ENCODE measurements around the gene ZNF234. TPM values are rescaled to one million over a fixed set of nuclear protein-coding genes. Genes with fewer than 3 reads are reported as not detected.
"Not testable (repeated sequence)": the region's sequence is repeated elsewhere in the genome, so short reads cannot be mapped to it uniquely, and the experiment has no call there.

The ZNF234 gene
- total RNA-seq, 2 experiments from 2014 or later = 10.3 to 12.6 TPM

GRCh38 chr19:44196772-44197171 lies 55.4 kb downstream of the ZNF234 start:
- Mint-ChIP-seq H3K27ac (no peak overlapping the region), H3K36me3 (ENCODE audit: low read depth) (no peaks in the 10 kb centered on the region), H3K4me3 (no peak overlapping the region), H3K4me1 (no peaks in the 10 kb centered on the region), H3K9me3 (peaks cover 23% of the 10 kb centered on the region), H3K27me3 (peaks cover 2% of the 10 kb centered on the region)
- DNase-seq = no peak
- ChIA-PET POLR2A (no interaction called here), CTCF (no interaction called here)

- no peak overlapping the region for H3K4me3 Mint-ChIP-seq
- CTCF ChIA-PET = no interaction called here
- POLR2A ChIA-PET = no interaction called here
- H3K36me3 Mint-ChIP-seq (ENCODE audit: low read depth) = peaks cover 6% of the 10 kb centered on the region
- H3K4me1 Mint-ChIP-seq = peaks cover 6% of the 10 kb centered on the region
- no peak for DNase-seq
- H3K27ac Mint-ChIP-seq = no peak overlapping the region
- H3K9me3 Mint-ChIP-seq = peaks cover 20% of the 10 kb centered on the region
- no peaks in the 10 kb centered on the region for H3K27me3 Mint-ChIP-seq
Measured at GRCh38 chr19:44202470-44202869, 61.1 kb downstream of the ZNF234 start.

- no peak overlapping the region for H3K27ac Mint-ChIP-seq
- no peak for DNase-seq
- peaks cover 10% of the 10 kb centered on the region for H3K36me3 Mint-ChIP-seq (ENCODE audit: low read depth)
- no peak overlapping the region for H3K4me3 Mint-ChIP-seq
- ChIA-PET CTCF (no interaction called here), POLR2A (no interaction called here)
- H3K27me3 Mint-ChIP-seq = no peaks in the 10 kb centered on the region
- peaks cover 10% of the 10 kb centered on the region for H3K4me1 Mint-ChIP-seq
- H3K9me3 Mint-ChIP-seq = peaks cover 19% of the 10 kb centered on the region
Measured at GRCh38 chr19:44202974-44203373, 61.6 kb downstream of the ZNF234 start.

- CTCF ChIA-PET, H3K27me3 Mint-ChIP-seq, H3K27ac Mint-ChIP-seq, H3K4me3 Mint-ChIP-seq, POLR2A ChIA-PET, DNase-seq: not testable (repeated sequence)
- H3K4me1 Mint-ChIP-seq = peaks cover 11% of the 10 kb centered on the region
- peaks cover 19% of the 10 kb centered on the region for H3K9me3 Mint-ChIP-seq
- H3K36me3 Mint-ChIP-seq (ENCODE audit: low read depth) = peaks cover 13% of the 10 kb centered on the region
Measured at GRCh38 chr19:44203877-44204276, 62.5 kb downstream of the ZNF234 start.

- Mint-ChIP-seq H3K4me3 (no peak overlapping the region), H3K36me3 (ENCODE audit: low read depth) (peaks cover 13% of the 10 kb centered on the region)
Measured at GRCh38 chr19:44204772-44205171, 63.4 kb downstream of the ZNF234 start.

GRCh38 chr19:44207126-44207803 lies 65.9 kb downstream of the ZNF234 start:
- peak overlapping the region; percentile 85 for H3K4me3 Mint-ChIP-seq
- ChIA-PET POLR2A (interaction anchor here (0.8 to 2.6 kb wide), 9 partner anchors 10 to 293 kb away, joined by 3 to 20 read pairs (median 4); partner anchors contain the start of genes ZNF180, ZNF226 and ZNF235), CTCF (interaction anchor here (1.1 to 1.2 kb wide), 2 partner anchors 29 to 113 kb away, joined by 3 to 9 read pairs; partner anchors contain the start of gene ZNF224)
- peaks cover 11% of the 10 kb centered on the region for H3K4me1 Mint-ChIP-seq
- no peaks in the 10 kb centered on the region for H3K27me3 Mint-ChIP-seq
- DNase-seq = peak; percentile 77
- H3K27ac Mint-ChIP-seq = peak overlapping the region; percentile 73
- H3K9me3 Mint-ChIP-seq = peaks cover 22% of the 10 kb centered on the region
- peaks cover 17% of the 10 kb centered on the region for H3K36me3 Mint-ChIP-seq (ENCODE audit: low read depth)

More at GRCh38 chr19:44204772-44205171, 63.4 kb downstream of the ZNF234 start:
- Mint-ChIP-seq H3K27me3 (no peaks in the 10 kb centered on the region), H3K9me3 (peaks cover 22% of the 10 kb centered on the region), H3K27ac (no peak overlapping the region), H3K4me1 (peaks cover 11% of the 10 kb centered on the region)
- DNase-seq = no peak
- ChIA-PET CTCF (no interaction called here), POLR2A (no interaction called here)

Other genes starting within 250 kb of the ZNF234 start
- 10 to 100 TPM; 15.1 to 16.6 TPM for gene ZNF45, start 206.3 kb upstream of the ZNF234 start, total RNA-seq
- 1 to 10 TPM; 1.5 to 1.6 TPM for gene ZNF221, start 190.3 kb upstream of the ZNF234 start, total RNA-seq
- 1 to 10 TPM; 6.7 to 7.5 TPM for gene ZNF155, start 157.4 kb upstream of the ZNF234 start, total RNA-seq
- 1 to 10 TPM; 3.7 to 5.8 TPM for gene ZNF230, start 138.6 kb upstream of the ZNF234 start, total RNA-seq
- gene ZNF222, start 116.2 kb upstream of the ZNF234 start, total RNA-seq = 1 to 10 TPM; 3.3 to 4.3 TPM
- under 1 TPM; 0.40 to 0.50 TPM for gene ZNF223, start 89.5 kb upstream of the ZNF234 start, total RNA-seq
- 1 to 10 TPM; 1.6 to 1.8 TPM for gene ZNF284, start 69.4 kb upstream of the ZNF234 start, total RNA-seq
- gene ZNF224, start 47.2 kb upstream of the ZNF234 start, total RNA-seq = 10 to 100 TPM; 35.4 to 37.8 TPM
- 1 to 10 TPM; 4.5 to 4.7 TPM for gene ZNF225, start 28.2 kb upstream of the ZNF234 start, total RNA-seq
- gene ZNF226, start 23.5 kb downstream of the ZNF234 start, total RNA-seq = 10 to 100 TPM; 17.4 to 18.0 TPM
- gene ZNF227, start 71.0 kb downstream of the ZNF234 start, total RNA-seq = 10 to 100 TPM; 26.9 to 27.9 TPM
- gene ZNF233, start 118.3 kb downstream of the ZNF234 start, total RNA-seq = under 1 TPM; 0.08 to 0.33 TPM
- gene ZNF235, start 163.5 kb downstream of the ZNF234 start, total RNA-seq = 1 to 10 TPM; 5.2 to 5.9 TPM
- gene ZNF112, start 215.1 kb downstream of the ZNF234 start, total RNA-seq = not detected